Measurements from ENCODE around the gene PLXNB1. TPM values are rescaled to one million over a fixed set of nuclear protein-coding genes. Genes with fewer than 3 reads are reported as not detected.
"Not testable (repeated sequence)": the region's sequence is repeated elsewhere in the genome, so short reads cannot be mapped to it uniquely, and the experiment has no call there.

The PLXNB1 gene
- total RNA-seq, 1 donor from 2014 or later, result 106 TPM

GRCh38 chr3:48405343-48405881, 24.5 kb downstream of the PLXNB1 start:
- no peak for DNase-seq (ENCODE audit: low read depth)
- H3K4me3 ChIP-seq (ENCODE audit: low read depth, low read length), result no peak overlapping the region
- TF ChIP-seq, protein P1, sequence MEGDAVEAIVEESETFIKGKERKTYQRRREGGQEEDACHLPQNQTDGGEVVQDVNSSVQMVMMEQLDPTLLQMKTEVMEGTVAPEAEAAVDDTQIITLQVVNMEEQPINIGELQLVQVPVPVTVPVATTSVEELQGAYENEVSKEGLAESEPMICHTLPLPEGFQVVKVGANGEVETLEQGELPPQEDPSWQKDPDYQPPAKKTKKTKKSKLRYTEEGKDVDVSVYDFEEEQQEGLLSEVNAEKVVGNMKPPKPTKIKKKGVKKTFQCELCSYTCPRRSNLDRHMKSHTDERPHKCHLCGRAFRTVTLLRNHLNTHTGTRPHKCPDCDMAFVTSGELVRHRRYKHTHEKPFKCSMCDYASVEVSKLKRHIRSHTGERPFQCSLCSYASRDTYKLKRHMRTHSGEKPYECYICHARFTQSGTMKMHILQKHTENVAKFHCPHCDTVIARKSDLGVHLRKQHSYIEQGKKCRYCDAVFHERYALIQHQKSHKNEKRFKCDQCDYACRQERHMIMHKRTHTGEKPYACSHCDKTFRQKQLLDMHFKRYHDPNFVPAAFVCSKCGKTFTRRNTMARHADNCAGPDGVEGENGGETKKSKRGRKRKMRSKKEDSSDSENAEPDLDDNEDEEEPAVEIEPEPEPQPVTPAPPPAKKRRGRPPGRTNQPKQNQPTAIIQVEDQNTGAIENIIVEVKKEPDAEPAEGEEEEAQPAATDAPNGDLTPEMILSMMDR (conservative IDR thresholded peaks at IDR 0.05; ENCODE audit: low read depth, low read length), result no peak

GRCh38 chr3:48404440-48405342, 25.2 kb downstream of the PLXNB1 start:
- no peak for DNase-seq (ENCODE audit: low read depth)
- TF ChIP-seq, protein P1 (conservative IDR thresholded peaks at IDR 0.05; ENCODE audit: low read depth, low read length), result no peak
- no peak overlapping the region for H3K4me3 ChIP-seq (ENCODE audit: low read depth, low read length)

GRCh38 chr3:48403533-48404439, 26.1 kb downstream of the PLXNB1 start:
- TF ChIP-seq, protein P1 (conservative IDR thresholded peaks at IDR 0.05; ENCODE audit: low read depth, low read length), result no peak
- no peak for DNase-seq (ENCODE audit: low read depth)

GRCh38 chr3:48402907-48403306, 27.0 kb downstream of the PLXNB1 start:
- TF ChIP-seq, protein P1 (conservative IDR thresholded peaks at IDR 0.05; ENCODE audit: low read depth, low read length), result no peak
- DNase-seq (ENCODE audit: low read depth), result no peak
- no peak overlapping the region for H3K4me3 ChIP-seq (ENCODE audit: low read depth, low read length)

More at GRCh38 chr3:48403533-48404439, 26.1 kb downstream of the PLXNB1 start:
- H3K4me3 ChIP-seq (ENCODE audit: low read depth, low read length), result no peak overlapping the region

DNA sequence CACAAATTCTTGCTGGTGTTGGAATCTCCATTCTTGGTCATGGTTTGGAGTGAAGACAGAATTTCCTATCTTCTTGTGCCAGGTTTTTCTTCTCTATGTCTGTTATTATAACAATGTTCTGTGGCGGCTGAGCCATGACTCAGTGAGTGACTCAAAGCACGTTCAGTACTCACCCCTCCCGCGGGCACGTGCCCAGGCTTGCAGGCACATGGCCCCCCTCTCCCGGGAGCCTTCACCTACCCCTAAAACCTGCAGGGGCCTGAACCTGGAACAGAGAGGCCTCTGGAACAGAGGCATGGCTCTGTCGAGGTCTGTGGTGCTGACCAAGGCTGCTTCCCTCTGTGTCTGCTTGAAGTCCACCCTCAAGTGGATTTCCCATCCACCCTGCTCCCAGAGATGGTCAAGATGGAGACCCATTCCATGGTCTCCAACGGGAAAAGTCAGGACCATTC, 27.6 kb downstream of the PLXNB1 start:
- no peak overlapping the region for H3K4me3 ChIP-seq (ENCODE audit: low read depth, low read length)
- peak; percentile 47 for DNase-seq (ENCODE audit: low read depth)
- TF ChIP-seq, protein P1 (conservative IDR thresholded peaks at IDR 0.05; ENCODE audit: low read depth, low read length), result no peak

- DNase-seq (ENCODE audit: low read depth); H3K4me3 ChIP-seq (ENCODE audit: low read depth, low read length): not testable (repeated sequence)
Measured at GRCh38 chr3:48401434-48401901, 28.4 kb downstream of the PLXNB1 start.
